ENCODE results near the gene TMPRSS6.

GRCh38 chr22:37032535-37033460, 76.7 kb downstream of the TMPRSS6 start:
- TF ChIP-seq, protein P1, sequence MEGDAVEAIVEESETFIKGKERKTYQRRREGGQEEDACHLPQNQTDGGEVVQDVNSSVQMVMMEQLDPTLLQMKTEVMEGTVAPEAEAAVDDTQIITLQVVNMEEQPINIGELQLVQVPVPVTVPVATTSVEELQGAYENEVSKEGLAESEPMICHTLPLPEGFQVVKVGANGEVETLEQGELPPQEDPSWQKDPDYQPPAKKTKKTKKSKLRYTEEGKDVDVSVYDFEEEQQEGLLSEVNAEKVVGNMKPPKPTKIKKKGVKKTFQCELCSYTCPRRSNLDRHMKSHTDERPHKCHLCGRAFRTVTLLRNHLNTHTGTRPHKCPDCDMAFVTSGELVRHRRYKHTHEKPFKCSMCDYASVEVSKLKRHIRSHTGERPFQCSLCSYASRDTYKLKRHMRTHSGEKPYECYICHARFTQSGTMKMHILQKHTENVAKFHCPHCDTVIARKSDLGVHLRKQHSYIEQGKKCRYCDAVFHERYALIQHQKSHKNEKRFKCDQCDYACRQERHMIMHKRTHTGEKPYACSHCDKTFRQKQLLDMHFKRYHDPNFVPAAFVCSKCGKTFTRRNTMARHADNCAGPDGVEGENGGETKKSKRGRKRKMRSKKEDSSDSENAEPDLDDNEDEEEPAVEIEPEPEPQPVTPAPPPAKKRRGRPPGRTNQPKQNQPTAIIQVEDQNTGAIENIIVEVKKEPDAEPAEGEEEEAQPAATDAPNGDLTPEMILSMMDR (IDR thresholded peaks at IDR 0.05) = no peak
- no peak for TF ChIP-seq POLR2A (IDR thresholded peaks at IDR 0.05)

All from testis (tissue), 2 donors.